ENCODE data around the gene AMPD3.

Gene AMPD3

GRCh38 chr11:10506008-10506370, 50.9 kb downstream of the AMPD3 start:
- DNase-seq, result no peak

DNA sequence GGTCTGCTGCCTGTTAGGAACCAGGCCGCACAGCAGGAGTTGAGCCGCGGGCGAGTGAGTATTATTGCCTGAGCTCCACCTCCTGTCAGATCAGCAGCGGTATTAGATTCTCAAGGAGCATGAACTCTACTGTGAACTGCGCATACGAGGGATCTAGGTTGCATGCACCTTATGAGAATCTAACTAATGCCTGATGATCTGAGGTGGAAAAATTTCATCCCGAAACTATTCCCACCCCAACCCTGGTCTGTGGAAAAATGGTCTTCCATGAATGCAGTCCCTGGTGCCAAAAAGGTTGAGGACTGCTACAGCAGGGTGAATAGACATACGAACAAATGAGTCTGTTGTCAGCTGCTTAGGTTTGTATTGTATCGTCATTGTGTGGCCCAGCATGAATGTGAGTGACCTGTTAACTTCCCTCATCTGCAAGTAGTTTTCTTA, 56.1 kb downstream of the AMPD3 start:
- no peak for DNase-seq

- no peak for DNase-seq
These were observed 59.1 kb downstream of the AMPD3 start for GRCh38 chr11:10514202-10514601.

DNA sequence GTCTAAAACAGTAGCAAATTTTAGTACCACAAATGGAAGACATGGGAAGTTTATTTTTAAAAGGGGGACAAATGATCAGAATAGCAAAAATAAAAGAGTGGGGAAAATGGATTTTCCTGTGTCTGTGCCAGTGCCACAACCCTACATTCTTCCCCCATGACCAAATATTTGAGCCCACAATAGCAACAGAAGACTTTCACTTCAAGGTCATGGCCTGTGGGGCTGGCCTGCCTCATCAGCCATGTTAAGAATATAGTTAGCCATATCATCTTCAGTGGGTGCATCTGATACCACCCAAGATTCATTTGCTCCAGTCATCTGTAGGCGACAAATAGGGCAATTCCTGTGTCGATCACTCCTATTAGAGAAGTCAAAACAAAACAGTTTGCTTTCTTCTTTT, 59.6 kb downstream of the AMPD3 start:
- DNase-seq, result no peak

DNA sequence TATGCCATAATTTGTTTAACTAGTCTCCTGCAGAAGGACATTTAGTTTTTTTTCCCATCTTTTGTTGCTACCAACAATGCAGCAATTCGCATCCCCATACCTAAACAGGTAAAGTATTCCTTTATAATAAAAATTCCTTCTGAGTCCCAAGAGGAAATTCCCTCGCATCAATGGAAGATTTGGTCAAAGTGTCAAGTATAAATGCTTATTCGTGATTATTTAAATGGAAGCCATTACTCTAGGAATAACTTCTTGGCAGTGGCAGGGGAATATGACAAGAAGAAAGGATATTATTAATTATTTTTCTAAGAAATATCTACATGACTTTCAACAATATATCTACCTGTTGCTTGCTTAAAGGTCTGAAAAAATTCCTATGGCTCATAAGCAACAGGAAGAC, 60.4 kb downstream of the AMPD3 start:
- DNase-seq, result no peak

- no peak for DNase-seq
These were observed 63.1 kb downstream of the AMPD3 start for GRCh38 chr11:10518123-10518522.

DNA sequence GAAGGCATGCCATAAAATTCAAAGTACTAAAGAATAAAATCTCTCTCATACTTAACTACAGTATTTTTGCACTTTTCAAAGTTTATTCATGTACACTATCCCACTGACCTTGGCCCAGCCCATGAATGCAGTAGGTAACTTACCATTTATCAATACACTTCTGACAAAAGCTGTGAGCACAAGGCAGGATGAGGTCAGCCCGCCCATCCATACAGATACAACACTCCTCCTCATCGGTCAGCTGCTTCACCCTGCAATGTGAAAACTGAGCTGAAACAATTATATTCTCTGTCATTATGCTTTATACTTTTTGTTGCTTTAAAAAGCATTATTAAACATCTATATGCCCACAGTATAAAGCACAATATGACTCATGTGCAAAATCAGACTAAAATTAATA, 63.8 kb downstream of the AMPD3 start:
- DNase-seq, result no peak

DNA sequence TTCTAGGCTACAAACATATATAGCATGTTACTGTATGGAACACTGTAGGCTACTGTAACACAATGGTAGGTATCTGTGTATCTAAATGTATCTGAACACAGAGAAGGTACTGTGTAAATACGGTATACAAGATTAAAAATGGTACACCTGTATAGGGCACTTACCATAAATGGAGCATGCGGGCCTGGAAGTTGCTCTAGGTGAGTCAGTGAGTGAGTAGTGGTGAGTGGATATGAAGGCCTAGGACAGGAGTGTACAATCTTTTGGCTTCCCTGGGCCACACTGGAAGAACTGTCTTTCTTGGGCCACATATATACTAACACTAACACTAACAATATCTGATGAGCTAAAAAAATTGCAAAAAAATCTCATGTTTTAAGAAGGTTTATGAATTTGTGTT, 64.6 kb downstream of the AMPD3 start:
- no peak for DNase-seq

GRCh38 chr11:10520562-10520961, 65.5 kb downstream of the AMPD3 start:
- DNase-seq, result no peak

DNA sequence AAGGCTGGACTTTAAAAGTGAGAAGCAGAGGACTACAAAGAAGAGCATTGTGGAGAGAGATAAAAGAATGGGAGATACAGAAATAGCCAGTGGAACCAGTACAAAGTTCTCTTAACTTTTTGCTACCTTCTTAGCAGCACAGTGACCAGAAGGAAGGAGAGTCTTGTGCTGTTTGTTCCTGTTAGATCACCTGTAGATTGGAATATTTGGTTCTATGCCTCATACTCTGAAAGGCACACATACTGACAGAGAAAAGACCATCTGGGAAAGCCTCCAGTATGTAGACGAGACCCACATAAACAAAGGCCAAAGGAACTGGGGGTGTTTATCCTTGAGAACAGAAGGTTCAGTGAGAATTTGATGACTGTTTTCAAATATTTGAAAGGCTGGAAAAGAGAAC, 67.2 kb downstream of the AMPD3 start:
- DNase-seq, result no peak

- no peak for DNase-seq
These were observed 67.9 kb downstream of the AMPD3 start for GRCh38 chr11:10522921-10523320.

- DNase-seq, result no peak
These were observed 69.4 kb downstream of the AMPD3 start for GRCh38 chr11:10524471-10524870.

DNA sequence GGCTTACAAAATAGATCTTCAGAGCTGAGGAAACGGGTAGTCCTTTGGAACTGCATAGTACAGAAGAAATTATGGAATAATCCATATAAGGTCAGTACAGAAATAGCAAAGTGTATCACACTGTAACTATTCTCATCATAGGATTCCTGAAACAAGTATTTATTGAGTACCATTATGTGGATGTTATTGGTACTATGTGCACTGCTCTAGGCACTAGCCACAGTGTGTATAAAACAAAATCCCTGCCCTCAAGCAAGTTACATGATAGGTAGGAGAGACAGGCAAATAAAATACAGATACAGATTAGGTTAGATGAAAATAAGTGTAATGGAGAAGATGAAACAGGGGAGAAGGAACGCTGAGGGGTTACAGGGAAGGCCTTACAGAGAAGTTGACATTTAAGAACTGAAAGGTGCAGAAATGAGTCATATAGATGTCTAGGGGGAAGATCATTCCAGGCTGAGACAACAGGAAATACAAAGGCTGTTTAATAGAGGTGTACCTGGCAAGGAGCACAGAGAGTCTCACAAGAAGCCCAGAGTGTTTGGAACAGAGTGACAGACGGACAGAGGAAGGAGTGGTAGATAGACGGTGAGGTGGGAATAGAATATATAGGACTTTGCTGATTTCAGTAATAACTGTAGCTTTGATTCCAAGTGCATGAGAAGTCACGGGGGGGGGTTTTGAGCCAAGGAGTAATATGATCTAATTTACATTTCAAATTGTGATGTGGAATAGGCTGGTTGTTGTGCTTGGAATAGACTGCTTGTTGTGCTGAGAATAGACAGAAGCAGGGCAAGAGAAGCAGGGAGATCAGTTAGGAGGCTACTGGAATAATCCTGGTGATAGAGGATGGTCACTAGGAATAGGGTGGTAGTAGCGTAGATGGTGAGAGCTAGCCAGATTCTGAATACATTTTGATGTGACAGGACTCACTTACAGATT, 72.2 kb downstream of the AMPD3 start:
- peak in 1 of 2 donors; percentile 3 for DNase-seq

DNA sequence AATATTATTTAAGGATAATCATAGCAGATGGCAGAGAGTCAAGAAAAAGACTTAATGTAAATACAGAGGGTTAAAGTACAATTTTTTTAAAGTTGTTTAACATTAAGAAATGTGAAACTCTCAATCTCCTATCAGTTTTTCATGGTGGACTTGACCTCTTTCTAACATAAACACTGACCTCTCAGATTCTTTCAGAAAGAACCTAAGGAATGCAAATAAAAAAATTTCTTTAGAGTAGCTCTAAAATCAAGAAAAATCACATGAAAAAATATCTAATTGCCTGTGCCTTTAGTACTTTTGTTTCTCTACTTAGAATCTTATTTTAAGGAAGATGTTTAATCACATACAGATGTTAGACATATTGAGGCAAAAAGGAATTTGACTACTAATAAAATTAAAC, 73.1 kb downstream of the AMPD3 start:
- no peak for DNase-seq

- DNase-seq, result no peak
These were observed 74.2 kb downstream of the AMPD3 start for GRCh38 chr11:10529279-10529678.

DNA sequence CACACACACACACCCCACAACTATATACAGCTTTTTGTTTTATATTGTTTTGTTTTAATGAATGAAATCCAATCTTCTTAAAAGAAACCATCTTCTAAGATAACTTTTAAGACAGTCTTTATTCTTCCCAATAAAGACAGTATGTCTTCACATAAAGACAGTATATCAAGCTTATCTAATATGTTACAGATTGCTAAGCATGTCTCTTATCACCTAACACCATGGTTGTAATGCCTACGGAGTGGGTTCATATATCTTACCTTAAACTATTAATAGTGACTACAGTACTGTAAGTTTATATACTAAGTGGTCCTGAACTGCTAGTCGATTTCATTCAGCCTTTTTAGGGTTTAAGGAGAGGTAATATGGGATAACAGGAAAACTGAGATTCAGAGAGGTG, 77.5 kb downstream of the AMPD3 start:
- DNase-seq, result no peak

GRCh38 chr11:10533323-10533722, 78.3 kb downstream of the AMPD3 start:
- DNase-seq, result no peak

GRCh38 chr11:10534316-10534715, 79.3 kb downstream of the AMPD3 start:
- DNase-seq, result no peak

- DNase-seq, result no peak
These were observed 82.5 kb downstream of the AMPD3 start for GRCh38 chr11:10537600-10537999.

GRCh38 chr11:10538924-10539323, 83.9 kb downstream of the AMPD3 start:
- DNase-seq, result no peak

DNA sequence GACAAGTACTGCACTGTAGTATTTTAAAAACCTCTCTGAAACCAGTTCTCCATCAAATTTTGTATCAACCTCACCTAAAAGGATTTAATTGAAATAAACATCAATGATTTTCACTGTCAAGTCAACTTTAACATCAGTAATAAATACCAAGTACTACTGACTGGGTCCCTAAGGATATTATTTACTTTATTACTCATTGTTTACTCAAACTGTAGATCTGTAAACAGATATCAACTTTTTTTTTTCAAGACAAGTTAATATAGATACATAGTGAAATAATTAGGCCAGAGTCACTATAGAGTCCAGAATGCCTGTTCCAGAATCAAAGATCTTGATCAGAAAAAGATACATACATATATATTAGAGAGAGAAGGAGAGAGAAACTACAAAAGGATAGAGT, 84.3 kb downstream of the AMPD3 start:
- DNase-seq, result no peak

GRCh38 chr11:10540546-10540914, 85.5 kb downstream of the AMPD3 start:
- DNase-seq, result no peak

- DNase-seq, result peak; percentile 94 to 96
These were observed 86.0 kb downstream of the AMPD3 start, which contains the start of gene RNF141 for GRCh38 chr11:10540915-10541560. RNF141 (minus strand) TSS chr11:10541187; CDS start chr11:10534158, 7,029 bp downstream.

GRCh38 chr11:10541561-10541930, 86.5 kb downstream of the AMPD3 start:
- no peak for DNase-seq
